Panc1 (cell line): ENCODE measurements around the gene PHLDB2. TPM values are rescaled to one million over a fixed set of nuclear protein-coding genes. Genes with fewer than 3 reads are reported as not detected.

Experiments
- ATAC-seq: fragments of 200-7000 bp; cut with Tn5 transposase; 2 replicates; pipeline ENCODE4 v1.9.1; 2020; ENCODE audit warnings: mild to moderate bottlenecking, moderate library complexity
- BruUV-seq: library from RNA; stranded (reverse); fragments of 400-500 nt; replicated peaks from 2 replicates; lab custom pipeline; 2021; lab: Mats Ljungman, UMichigan
- CTCF ChIA-PET: fragments of 300-600 bp; sonication (Branson Sonifier 250); formaldehyde crosslinking; loops from one replicate; lab custom pipeline; 2022; ENCODE audit warnings: antibody characterized with exemption; lab: Charles Lee
- POLR2A ChIA-PET: fragments of 300-600 bp; sonication (Branson Sonifier 250); formaldehyde crosslinking; loops from one replicate; lab custom pipeline; 2022; ENCODE audit warnings: antibody characterized with exemption; lab: Charles Lee
- DNase-seq: peaks from one replicate; pipeline ENCODE4 v3.0.0-alpha.2; 2010; ENCODE audit warnings: low read depth, low spot score
- H3K27ac ChIP-seq: 2 replicates; pipeline ENCODE4 v1.5.1; 2011; ENCODE audit warnings: mild to moderate bottlenecking, low read length, inconsistent platforms
- H3K27me3 ChIP-seq: fragments of 200-500 bp; sonication (Bioruptor generic); 2 replicates; pipeline ENCODE4 v1.6.0; 2014; ENCODE audit warnings: low read length, inconsistent platforms; ENCODE audit not compliant: control insufficient read depth, insufficient read depth
- H3K36me3 ChIP-seq: fragments of 200-500 bp; sonication (Bioruptor generic); 2 replicates; pipeline ENCODE4 v1.5.1; 2014; ENCODE audit warnings: inconsistent platforms, mild to moderate bottlenecking, low read length, moderate library complexity; ENCODE audit not compliant: control insufficient read depth, insufficient read depth
- H3K4me1 ChIP-seq: 2 replicates; pipeline ENCODE4 v1.5.1; 2011; ENCODE audit warnings: inconsistent platforms, mild to moderate bottlenecking, low read length, moderate library complexity; ENCODE audit not compliant: control insufficient read depth, insufficient read depth
- H3K4me3 ChIP-seq, 2 experiments: 2 replicates each; pipeline ENCODE4 v1.5.1; 2011 to 2012; ENCODE audit warnings: low read depth in 2 of 2, low read length in 2 of 2, mild to moderate bottlenecking in 2 of 2, inconsistent platforms in 1 of 2, moderate library complexity in 1 of 2
- H3K9me3 ChIP-seq: fragments of 200-500 bp; sonication (Bioruptor generic); 2 replicates; pipeline ENCODE4 v1.5.1; 2014; ENCODE audit warnings: low read depth, mild to moderate bottlenecking, inconsistent platforms, low read length, moderate library complexity; ENCODE audit not compliant: control insufficient read depth, insufficient read depth
- CTCF ChIP-seq: fragments of 450-650 bp; IDR thresholded peaks from 2 replicates; pipeline ENCODE4 v1.5.1; 2017; ENCODE audit warnings: mild to moderate bottlenecking
- POLR2AphosphoS5 ChIP-seq: IDR thresholded peaks from 2 replicates; pipeline ENCODE4 v1.6.1; 2012; ENCODE audit warnings: mild to moderate bottlenecking, low read depth, low read length, moderate library complexity
- SIN3A ChIP-seq: IDR thresholded peaks from 2 replicates; pipeline ENCODE4 v1.6.1; 2012; ENCODE audit warnings: low read depth, mild to moderate bottlenecking, low read length, moderate library complexity, borderline replicate concordance; ENCODE audit not compliant: insufficient read depth
- TCF7L2 ChIP-seq: IDR thresholded peaks from 2 replicates; pipeline ENCODE4 v1.6.1; 2011; ENCODE audit warnings: mild to moderate bottlenecking, low read depth, low read length, inconsistent platforms
- in situ Hi-C: cut with HindIII; loops from 2 replicates; pipeline ENCODE4 v1.10.0; 2016; ENCODE audit warnings: low sequenced_read_pairs, low pct_unique_long_range_greater_than_20kb
- intact Hi-C: fragments of 100-400 bp; cut with micrococcal nuclease; formaldehyde crosslinking; loops from one replicate; pipeline ENCODE4 v1.10.0; 2022; ENCODE audit not compliant: unreplicated experiment
- total RNA-seq: library from RNA; stranded (reverse); gene quantifications from one replicate; pipeline ENCODE4 v1.2.1, GENCODE V29; 2021; ENCODE audit not compliant: unreplicated experiment
- TF ChIP-seq, protein P1 (sequence below), 2 experiments: IDR thresholded peaks; 2 replicates each; pipeline ENCODE4 v1.6.1; 2011 to 2012; ENCODE audit warnings: low read depth in 2 of 2, control low read depth in 1 of 2, low read length in 1 of 2, mild to moderate bottlenecking in 1 of 2, moderate library complexity in 1 of 2; ENCODE audit not compliant: insufficient read depth in 1 of 2

PHLDB2 gene
- total RNA-seq, 1 experiment from 2014 or later, result 11.3 TPM

GRCh38 chr3:111811811-111812210 lies 47.3 kb upstream of the PHLDB2 start:
- Histone ChIP-seq H3K36me3 (no peaks in the 10 kb centered on the region), H3K27ac (no peak overlapping the region), H3K9me3 (no peaks in the 10 kb centered on the region), H3K4me1 (no peaks in the 10 kb centered on the region), H3K4me3 (no peak overlapping the region), H3K27me3 (no peaks in the 10 kb centered on the region)
- DNase-seq (no peak), ATAC-seq (no peak)
- in situ Hi-C loops (no loop called here), intact Hi-C loops (no loop called here)
- ChIA-PET CTCF (no interaction called here), POLR2A (no interaction called here)
- TF ChIP-seq POLR2AphosphoS5 (no peak), TCF7L2 (no peak), SIN3A (no peak), CTCF (no peak)
- TF ChIP-seq, protein P1, sequence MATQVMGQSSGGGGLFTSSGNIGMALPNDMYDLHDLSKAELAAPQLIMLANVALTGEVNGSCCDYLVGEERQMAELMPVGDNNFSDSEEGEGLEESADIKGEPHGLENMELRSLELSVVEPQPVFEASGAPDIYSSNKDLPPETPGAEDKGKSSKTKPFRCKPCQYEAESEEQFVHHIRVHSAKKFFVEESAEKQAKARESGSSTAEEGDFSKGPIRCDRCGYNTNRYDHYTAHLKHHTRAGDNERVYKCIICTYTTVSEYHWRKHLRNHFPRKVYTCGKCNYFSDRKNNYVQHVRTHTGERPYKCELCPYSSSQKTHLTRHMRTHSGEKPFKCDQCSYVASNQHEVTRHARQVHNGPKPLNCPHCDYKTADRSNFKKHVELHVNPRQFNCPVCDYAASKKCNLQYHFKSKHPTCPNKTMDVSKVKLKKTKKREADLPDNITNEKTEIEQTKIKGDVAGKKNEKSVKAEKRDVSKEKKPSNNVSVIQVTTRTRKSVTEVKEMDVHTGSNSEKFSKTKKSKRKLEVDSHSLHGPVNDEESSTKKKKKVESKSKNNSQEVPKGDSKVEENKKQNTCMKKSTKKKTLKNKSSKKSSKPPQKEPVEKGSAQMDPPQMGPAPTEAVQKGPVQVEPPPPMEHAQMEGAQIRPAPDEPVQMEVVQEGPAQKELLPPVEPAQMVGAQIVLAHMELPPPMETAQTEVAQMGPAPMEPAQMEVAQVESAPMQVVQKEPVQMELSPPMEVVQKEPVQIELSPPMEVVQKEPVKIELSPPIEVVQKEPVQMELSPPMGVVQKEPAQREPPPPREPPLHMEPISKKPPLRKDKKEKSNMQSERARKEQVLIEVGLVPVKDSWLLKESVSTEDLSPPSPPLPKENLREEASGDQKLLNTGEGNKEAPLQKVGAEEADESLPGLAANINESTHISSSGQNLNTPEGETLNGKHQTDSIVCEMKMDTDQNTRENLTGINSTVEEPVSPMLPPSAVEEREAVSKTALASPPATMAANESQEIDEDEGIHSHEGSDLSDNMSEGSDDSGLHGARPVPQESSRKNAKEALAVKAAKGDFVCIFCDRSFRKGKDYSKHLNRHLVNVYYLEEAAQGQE (IDR thresholded peaks at IDR 0.05; ENCODE audit: insufficient read depth in 1 of 2, low read depth in 2 of 2, low read length in 1 of 2), result no peak
- no TSS peak for BruUV-seq

- Histone ChIP-seq H3K4me1 (no peaks in the 10 kb centered on the region), H3K27ac (no peak overlapping the region), H3K27me3 (no peaks in the 10 kb centered on the region), H3K4me3 (no peak overlapping the region), H3K36me3 (no peaks in the 10 kb centered on the region), H3K9me3 (no peaks in the 10 kb centered on the region)
- no peak for TF ChIP-seq SIN3A
- TF ChIP-seq, protein P1 (IDR thresholded peaks at IDR 0.05; ENCODE audit: insufficient read depth in 1 of 2, low read depth in 2 of 2, low read length in 1 of 2), result no peak
- BruUV-seq, result no TSS peak
- in situ Hi-C loops (no loop called here), intact Hi-C loops (no loop called here)
- ATAC-seq, result no peak
- no peak for DNase-seq
- POLR2A ChIA-PET, result no interaction called here
- CTCF ChIA-PET, result no interaction called here
These were observed 46.4 kb upstream of the PHLDB2 start for GRCh38 chr3:111812701-111813100.
